ENCODE measurements around the gene SNX10.

SNX10 gene

DNA sequence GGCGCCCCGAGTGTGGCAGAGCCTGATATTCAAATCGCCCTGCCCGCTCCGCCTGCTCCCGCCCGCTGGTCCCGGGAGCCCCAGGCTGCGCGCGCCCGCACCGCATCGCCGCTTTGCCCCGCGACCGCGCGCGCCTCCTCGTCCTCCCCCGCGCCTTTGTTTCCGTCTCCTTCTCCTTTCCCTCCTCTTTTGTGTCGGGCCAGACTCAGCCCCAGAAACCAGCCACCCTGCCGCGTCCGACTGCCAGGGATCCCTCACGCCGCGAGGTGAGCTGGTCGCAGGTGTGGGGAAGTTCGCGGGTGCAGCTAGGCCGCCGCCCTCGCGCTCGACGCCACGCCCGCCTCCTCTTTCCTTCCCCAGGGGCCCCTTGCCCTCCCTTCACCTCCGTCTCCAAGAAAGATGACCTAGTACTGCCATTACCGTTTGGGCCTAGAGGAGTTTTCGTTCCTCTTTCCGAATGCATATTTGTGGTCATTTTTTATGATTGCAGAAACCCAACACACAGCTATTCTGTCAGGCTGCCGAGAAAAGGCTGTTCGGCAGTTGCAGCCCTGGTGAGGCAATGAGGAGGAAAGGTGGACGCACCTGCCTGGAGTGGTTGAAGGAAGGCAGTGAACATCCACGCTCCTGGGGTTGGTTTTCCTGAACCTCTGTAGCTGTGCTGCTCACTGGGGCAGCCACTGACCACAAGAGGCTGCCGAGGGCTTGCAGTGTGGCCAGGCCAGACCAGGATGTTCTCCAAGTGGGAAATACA is 107.3 kb downstream of the SNX10 start:
- Mint-ChIP-seq H3K27ac (peak overlapping the region; percentile 95), H3K36me3 (no peaks in the 10 kb centered on the region), H3K9me3 (no peaks in the 10 kb centered on the region), H3K4me3 (peak overlapping the region; percentile 97), H3K4me1 (peaks cover 17% of the 10 kb centered on the region), H3K27me3 (no peaks in the 10 kb centered on the region)
- peak; percentile 85 for ATAC-seq (ENCODE audit: low read depth)
- peak; percentile 81 to 91 for DNase-seq (ENCODE audit: low spot score in 2 of 2)

DNA sequence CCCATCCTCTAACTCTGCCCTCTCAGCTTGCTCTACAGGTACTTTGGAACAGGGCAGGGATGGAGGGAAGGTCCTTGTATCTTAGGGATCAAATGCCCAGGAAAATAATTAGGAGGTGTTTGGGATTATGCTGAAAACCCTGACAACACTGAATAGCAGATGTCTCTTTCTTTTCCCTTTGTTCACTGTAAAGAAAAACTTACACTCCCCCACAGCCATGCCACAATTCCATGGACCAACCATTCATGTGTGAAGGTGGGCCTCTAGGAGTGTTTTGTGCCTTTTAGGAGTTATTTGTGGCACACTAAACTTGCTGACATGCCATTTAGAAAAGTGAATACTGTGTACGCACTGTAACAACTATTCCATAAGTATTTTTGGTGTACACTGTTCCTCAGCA is 108.1 kb downstream of the SNX10 start:
- Mint-ChIP-seq H3K27me3 (peaks cover 2% of the 10 kb centered on the region), H3K36me3 (no peaks in the 10 kb centered on the region)

DNA sequence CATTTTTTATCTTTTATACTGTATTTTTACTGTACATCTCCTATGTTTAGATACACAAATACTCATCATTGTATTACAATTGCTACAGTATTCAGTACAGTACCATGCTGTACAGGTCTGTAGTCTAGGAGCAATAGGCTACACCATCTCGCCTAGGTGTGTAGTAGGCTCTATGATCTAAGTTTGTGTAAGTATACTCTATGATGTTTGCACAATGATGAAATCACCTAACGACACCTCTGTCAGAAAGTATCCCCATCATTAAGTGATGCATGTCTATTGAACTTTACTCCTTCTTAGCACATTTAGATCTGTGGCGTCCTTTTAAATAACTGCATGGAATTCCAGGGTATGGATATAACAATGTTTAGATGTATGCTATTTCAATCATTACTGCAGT is 112.0 kb downstream of the SNX10 start:
- Mint-ChIP-seq H3K27me3 (peaks cover 3% of the 10 kb centered on the region), H3K27ac (no peak overlapping the region), H3K4me3 (no peak overlapping the region), H3K4me1 (peaks cover 7% of the 10 kb centered on the region), H3K9me3 (peaks cover 6% of the 10 kb centered on the region), H3K36me3 (peaks cover 2% of the 10 kb centered on the region)
- no peak for ATAC-seq (ENCODE audit: low read depth)
- DNase-seq (ENCODE audit: low spot score in 2 of 2), result no peak

More for the DNA sequence above, 108.1 kb downstream of the SNX10 start:
- no peaks in the 10 kb centered on the region for H3K9me3 Mint-ChIP-seq
- DNase-seq (ENCODE audit: low spot score in 2 of 2) (no peak), ATAC-seq (ENCODE audit: low read depth) (no peak)
- H3K27ac Mint-ChIP-seq, result no peak overlapping the region
- H3K4me1 Mint-ChIP-seq, result peaks cover 17% of the 10 kb centered on the region
- no peak overlapping the region for H3K4me3 Mint-ChIP-seq

DNA sequence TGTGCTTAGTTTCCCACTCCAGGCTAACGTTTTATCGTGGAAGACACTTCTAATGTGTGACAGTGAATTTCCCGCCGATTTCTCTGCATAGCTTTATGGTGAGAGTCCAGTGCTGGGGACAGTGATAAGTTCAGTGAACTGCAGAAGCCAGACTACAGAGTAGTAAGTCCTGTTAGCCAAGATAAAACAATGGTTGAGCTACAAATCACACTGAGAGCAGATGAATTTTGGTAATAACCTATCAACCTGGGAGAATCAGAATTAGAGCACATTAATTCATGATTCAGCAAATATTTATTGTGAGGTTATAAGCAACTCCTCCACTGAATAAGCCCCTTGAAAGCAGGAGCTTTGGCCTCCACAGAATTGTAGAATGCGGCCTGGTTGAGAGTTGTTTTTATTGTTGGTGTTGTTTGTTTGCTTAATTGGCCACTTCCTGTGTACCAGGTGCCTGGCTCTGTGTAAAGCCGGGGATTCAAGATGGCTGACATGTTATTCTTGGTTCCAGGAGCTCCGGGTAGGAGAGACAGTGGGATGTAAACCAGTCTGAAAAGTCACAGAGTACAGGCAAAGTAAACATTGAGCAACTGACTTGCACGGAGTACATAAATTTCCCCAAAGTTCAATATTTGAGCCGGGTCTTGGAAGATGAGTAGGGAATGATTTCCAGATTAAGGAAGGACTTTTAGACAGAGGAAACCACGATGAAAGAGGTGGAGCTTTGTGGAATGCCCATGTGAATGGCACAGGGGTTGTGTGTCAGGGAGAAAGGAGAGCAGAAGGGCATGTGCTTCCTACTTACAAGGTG is 112.7 kb downstream of the SNX10 start:
- Mint-ChIP-seq H3K4me1 (peaks cover 2% of the 10 kb centered on the region), H3K36me3 (peaks cover 2% of the 10 kb centered on the region), H3K9me3 (peaks cover 6% of the 10 kb centered on the region), H3K27me3 (peaks cover 3% of the 10 kb centered on the region), H3K4me3 (no peak overlapping the region), H3K27ac (no peak overlapping the region)
- no peak for ATAC-seq (ENCODE audit: low read depth)
- DNase-seq (ENCODE audit: low spot score in 2 of 2), result no peak

DNA sequence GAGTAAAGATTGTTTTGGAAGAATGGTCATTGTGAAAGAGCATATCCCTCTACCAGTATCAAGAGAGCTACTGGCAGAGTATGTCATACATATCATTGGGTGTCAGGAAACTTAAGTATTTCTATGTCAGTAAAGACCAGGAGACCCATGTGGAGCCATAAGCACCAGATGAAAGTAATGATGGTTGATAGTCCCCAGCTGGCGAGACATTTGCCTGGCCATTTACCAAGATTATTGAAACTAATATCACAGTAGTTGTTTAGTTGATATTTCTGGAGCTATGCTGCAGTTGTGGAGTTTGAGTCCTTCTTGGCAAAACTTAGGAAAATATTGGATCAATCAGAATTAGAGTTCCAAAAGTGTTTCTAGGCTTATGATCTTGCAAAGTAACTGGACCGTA is 114.8 kb downstream of the SNX10 start:
- peaks cover 5% of the 10 kb centered on the region for H3K27me3 Mint-ChIP-seq

DNA sequence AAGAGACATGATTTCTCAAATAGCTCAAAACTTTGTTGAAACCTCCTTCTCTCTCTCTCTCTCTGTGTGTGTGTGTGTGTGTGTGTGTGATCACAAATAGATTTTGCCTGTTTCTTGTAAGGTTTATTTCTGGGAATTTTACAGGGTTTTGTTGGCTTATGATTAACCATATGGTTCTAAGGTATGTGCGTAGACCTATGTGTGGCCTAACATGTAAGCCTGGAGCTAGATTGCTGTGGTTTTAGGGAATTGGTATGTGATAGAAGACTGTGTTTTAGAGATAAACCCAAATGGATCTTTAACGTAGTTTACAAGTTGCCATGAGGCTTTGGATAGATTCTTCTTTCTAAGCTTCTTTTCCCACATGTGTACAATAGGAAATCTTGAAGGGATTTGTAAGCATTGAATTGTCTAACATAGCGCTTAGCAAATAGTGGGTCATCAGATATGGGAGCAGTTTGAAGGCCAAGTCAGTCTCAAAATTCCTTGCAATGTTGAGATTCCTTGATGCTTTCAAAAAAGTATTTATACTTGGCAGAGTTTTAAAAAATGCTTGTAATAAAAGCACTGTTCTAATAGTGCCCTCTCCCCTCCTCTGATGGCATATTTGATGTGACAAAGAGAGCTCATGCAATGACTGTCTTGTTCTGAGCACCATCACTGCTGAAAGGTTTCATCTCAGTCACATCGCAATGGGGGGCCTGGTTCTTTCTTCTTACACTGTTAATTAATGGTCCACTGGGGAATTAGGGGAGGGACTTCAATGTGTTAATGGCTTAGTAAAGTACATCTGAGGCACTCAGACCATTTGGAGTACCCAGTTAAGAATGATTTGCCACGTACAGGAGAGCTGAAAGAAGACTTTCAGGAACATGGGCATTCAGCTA is 118.2 kb downstream of the SNX10 start:
- Mint-ChIP-seq H3K4me3 (no peak overlapping the region), H3K36me3 (peaks cover 2% of the 10 kb centered on the region), H3K4me1 (no peaks in the 10 kb centered on the region), H3K27me3 (peaks cover 2% of the 10 kb centered on the region), H3K27ac (no peak overlapping the region), H3K9me3 (peaks cover 6% of the 10 kb centered on the region)
- DNase-seq (ENCODE audit: low spot score in 2 of 2), result no peak
- no peak for ATAC-seq (ENCODE audit: low read depth)

More for the DNA sequence above, 114.8 kb downstream of the SNX10 start:
- DNase-seq (ENCODE audit: low spot score in 2 of 2) (no peak), ATAC-seq (ENCODE audit: low read depth) (no peak)
- Mint-ChIP-seq H3K9me3 (peaks cover 6% of the 10 kb centered on the region), H3K4me1 (no peaks in the 10 kb centered on the region), H3K36me3 (peaks cover 2% of the 10 kb centered on the region), H3K27ac (no peak overlapping the region), H3K4me3 (no peak overlapping the region)

DNA sequence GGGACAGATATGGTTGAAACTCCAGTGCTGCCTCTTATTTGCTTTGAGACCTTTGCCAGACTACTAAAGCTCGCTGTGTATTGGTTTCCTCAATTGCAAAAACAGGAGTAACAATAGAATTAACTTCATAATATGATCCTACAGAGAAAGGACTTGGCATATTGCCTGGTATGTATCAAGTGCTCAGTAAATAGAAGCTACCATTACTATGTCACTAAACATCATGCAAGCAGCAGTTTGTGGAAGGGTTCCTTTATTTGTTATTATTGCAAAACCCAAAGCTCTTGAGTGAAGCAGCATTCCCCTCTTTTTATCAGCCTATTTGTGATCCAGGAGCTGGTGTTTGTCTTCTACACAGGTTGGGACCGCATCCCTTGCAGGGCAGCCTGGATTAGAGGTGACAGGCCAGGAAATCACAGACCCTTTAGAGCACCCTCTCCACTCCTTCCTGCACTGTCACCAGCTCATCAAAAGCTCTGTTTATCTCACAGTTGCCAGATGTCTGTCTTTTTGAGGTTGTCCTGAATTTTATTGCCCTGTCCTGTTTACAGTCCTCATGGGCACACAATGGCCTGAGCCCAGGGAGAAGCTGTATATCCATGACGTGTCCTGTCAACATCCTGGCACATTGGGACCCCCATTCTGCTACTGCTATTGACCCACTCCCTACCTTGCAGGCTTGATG is 121.5 kb downstream of the SNX10 start:
- H3K27ac Mint-ChIP-seq, result no peak overlapping the region
- peaks cover 7% of the 10 kb centered on the region for H3K27me3 Mint-ChIP-seq
- H3K4me3 Mint-ChIP-seq, result no peak overlapping the region
- DNase-seq (ENCODE audit: low spot score in 2 of 2) (no peak), ATAC-seq (ENCODE audit: low read depth) (no peak)
- H3K9me3 Mint-ChIP-seq, result no peaks in the 10 kb centered on the region
- H3K36me3 Mint-ChIP-seq, result no peaks in the 10 kb centered on the region
- no peaks in the 10 kb centered on the region for H3K4me1 Mint-ChIP-seq

DNA sequence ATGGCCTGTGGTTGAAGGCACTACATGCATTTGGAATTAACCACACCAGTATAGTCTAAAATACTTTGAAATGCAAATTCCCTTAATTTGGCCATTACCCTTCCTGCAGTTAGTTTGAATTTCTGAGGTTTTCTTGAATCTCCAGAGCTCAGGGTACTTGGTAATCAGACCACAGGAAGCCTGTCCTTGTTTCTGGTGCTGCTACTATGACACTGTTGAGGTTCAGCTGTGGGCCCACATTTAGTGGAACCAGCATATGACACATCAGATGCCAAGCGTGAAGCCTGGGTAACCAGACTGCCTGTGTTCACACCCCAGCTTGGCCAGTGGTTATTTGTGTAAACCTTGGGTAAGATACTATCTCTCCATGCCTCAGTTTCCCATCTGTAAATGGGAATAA is 124.3 kb downstream of the SNX10 start:
- H3K27me3 Mint-ChIP-seq, result peaks cover 6% of the 10 kb centered on the region
- peaks cover 3% of the 10 kb centered on the region for H3K4me1 Mint-ChIP-seq
- H3K4me3 Mint-ChIP-seq, result no peak overlapping the region
- no peaks in the 10 kb centered on the region for H3K9me3 Mint-ChIP-seq
- H3K36me3 Mint-ChIP-seq, result no peaks in the 10 kb centered on the region
- no peak for DNase-seq (ENCODE audit: low spot score in 2 of 2)
- ATAC-seq (ENCODE audit: low read depth), result no peak
- H3K27ac Mint-ChIP-seq, result no peak overlapping the region

DNA sequence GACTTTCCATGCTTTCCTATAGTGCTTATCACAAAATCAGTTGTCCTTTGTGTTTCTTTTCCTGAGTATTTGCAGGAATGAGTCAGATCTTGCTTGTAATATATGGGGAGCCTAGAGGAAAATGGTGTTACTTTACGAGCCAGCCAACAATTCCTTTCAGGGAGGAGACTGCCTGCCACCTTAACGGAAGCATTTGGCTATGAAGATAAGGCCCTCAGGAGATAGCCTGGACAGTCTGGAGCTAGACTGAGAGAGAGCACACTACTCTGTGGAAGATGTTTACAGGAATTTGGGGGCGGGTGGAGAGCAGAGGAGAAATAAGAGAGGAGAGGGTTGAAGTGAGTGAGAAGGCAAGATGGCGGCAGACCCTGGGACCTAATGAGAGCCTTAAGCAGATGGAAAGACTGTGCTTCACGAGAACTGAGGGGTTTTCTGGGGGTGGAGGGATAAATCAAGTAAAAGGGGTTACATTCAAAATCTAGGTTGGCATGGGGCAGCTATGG is 126.3 kb downstream of the SNX10 start:
- DNase-seq (ENCODE audit: low spot score in 2 of 2) (no peak), ATAC-seq (ENCODE audit: low read depth) (no peak)
- Mint-ChIP-seq H3K27me3 (peaks cover 6% of the 10 kb centered on the region), H3K27ac (no peak overlapping the region), H3K4me3 (no peak overlapping the region), H3K4me1 (peaks cover 3% of the 10 kb centered on the region), H3K36me3 (no peaks in the 10 kb centered on the region), H3K9me3 (no peaks in the 10 kb centered on the region)

DNA sequence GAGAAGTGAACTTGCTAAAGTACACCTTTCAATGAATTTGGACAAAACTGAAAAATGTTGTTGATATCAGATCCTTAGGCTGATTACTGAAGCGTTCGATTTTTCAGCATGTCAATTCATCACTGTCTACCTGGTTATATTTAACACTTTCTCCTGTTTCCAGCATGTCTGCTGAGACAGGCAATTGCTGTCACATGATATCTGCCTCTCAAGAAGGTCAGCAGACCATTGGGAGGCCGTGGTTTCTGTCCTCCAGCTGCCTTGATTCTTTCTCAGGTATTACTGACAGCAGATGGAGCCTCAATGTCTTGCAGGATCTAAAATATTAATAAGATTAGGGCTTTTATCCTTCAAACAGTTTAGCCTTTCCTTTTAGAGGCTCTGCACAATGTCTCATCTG is 127.5 kb downstream of the SNX10 start:
- no peaks in the 10 kb centered on the region for H3K9me3 Mint-ChIP-seq
- no peak overlapping the region for H3K4me3 Mint-ChIP-seq
- no peak overlapping the region for H3K27ac Mint-ChIP-seq
- H3K4me1 Mint-ChIP-seq, result peaks cover 8% of the 10 kb centered on the region
- no peak for DNase-seq (ENCODE audit: low spot score in 2 of 2)
- H3K27me3 Mint-ChIP-seq, result peaks cover 9% of the 10 kb centered on the region
- ATAC-seq (ENCODE audit: low read depth), result no peak
- no peaks in the 10 kb centered on the region for H3K36me3 Mint-ChIP-seq

DNA sequence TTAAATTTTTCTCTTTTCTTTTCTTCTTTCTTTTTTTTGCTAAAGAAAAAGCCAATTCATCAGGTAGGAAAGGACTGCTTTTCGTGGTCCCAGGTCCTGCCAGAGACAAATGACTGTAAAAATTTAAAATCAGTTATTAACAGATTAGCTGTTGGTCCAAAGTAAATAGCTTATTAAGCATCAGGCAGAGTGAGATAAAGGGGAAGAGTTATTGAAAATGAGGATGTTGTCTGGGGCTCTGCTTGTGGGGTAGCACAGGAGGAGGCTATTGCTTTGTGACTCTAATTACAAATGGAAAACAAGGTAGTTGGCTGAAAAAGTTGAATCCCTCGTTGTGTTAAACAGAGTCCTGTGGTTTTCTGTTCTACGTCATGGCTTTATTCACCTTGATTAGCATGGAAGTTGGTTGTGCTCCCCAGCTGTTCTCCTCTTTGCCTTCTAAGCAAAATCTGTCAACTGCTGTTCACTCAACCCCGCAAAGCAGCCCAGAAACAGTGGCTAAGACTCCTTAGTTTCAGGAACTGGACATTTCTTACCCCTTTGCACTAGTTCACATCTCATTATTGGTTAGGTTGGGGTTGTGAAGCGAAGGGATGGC is 128.9 kb downstream of the SNX10 start:
- H3K27ac Mint-ChIP-seq, result no peak overlapping the region
- peaks cover 9% of the 10 kb centered on the region for H3K27me3 Mint-ChIP-seq
- no peak overlapping the region for H3K4me3 Mint-ChIP-seq
- no peaks in the 10 kb centered on the region for H3K9me3 Mint-ChIP-seq
- H3K4me1 Mint-ChIP-seq, result peaks cover 8% of the 10 kb centered on the region
- H3K36me3 Mint-ChIP-seq, result no peaks in the 10 kb centered on the region
- no peak for ATAC-seq (ENCODE audit: low read depth)
- DNase-seq (ENCODE audit: low spot score in 2 of 2), result no peak

DNA sequence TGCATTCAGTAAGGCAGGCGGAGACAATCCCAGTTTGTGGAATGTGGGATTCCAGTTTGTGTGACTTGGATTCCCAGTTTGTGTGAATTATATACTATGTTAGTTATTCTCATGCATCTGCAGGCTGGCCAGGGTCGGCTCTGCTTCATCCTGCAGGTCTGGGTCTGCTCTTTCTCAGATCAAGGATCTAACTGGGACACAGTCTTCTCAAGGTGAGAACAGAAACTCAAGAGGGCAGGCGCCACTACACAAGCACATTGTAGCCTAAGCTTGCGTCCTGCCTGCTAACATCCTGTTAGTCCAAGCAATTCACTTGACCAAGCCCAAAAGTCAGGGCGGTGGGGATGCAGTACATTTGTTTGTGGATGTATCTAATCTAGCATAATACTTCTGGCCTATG is 131.1 kb downstream of the SNX10 start:
- no peaks in the 10 kb centered on the region for H3K36me3 Mint-ChIP-seq
- peaks cover 8% of the 10 kb centered on the region for H3K27me3 Mint-ChIP-seq
- no peak overlapping the region for H3K4me3 Mint-ChIP-seq
- H3K27ac Mint-ChIP-seq, result no peak overlapping the region
- H3K9me3 Mint-ChIP-seq, result no peaks in the 10 kb centered on the region
- H3K4me1 Mint-ChIP-seq, result peaks cover 8% of the 10 kb centered on the region
- ATAC-seq (ENCODE audit: low read depth), result no peak
- no peak for DNase-seq (ENCODE audit: low spot score in 2 of 2)

DNA sequence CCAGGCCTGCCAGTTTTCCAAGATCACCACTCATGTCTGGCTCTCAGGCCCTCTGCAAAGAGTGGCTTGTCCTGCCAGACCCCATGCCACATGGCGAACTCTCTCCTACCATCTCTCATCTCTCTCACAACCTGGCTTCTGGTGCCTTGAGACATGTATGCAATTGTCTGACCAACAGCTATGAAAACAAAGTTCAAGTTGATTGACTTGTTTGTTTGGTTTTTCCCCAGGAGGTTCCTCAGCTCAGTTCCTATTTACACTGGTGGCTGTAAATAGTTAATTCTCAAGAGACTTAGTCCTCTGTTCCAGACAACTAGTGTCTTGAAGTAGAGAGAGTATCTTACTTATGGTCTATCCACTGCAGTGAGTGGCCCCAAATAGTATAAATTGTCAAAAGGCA is 131.8 kb downstream of the SNX10 start:
- H3K4me3 Mint-ChIP-seq, result no peak overlapping the region
- H3K27ac Mint-ChIP-seq, result no peak overlapping the region
- H3K36me3 Mint-ChIP-seq, result no peaks in the 10 kb centered on the region
- H3K9me3 Mint-ChIP-seq, result no peaks in the 10 kb centered on the region
- no peak for ATAC-seq (ENCODE audit: low read depth)
- H3K4me1 Mint-ChIP-seq, result peaks cover 8% of the 10 kb centered on the region
- peaks cover 3% of the 10 kb centered on the region for H3K27me3 Mint-ChIP-seq
- no peak for DNase-seq (ENCODE audit: low spot score in 2 of 2)
